IMR-90 (cell line): ENCODE measurements around the gene ADCY5. TPM values are rescaled to one million over a fixed set of nuclear protein-coding genes. Genes with fewer than 3 reads are reported as not detected.

Source experiments
- ATAC-seq: fragments of 200-7000 bp; cut with Tn5 transposase; 2 replicates; pipeline ENCODE4 v1.9.1; 2020; ENCODE audit warnings: low read depth, mild to moderate bottlenecking, moderate library complexity
- BruUV-seq: library from RNA; stranded (reverse); fragments of 400-500 nt; replicated peaks from 2 replicates; lab custom pipeline; 2021; lab: Mats Ljungman, UMichigan
- CTCF ChIA-PET: fragments of 300-600 bp; formaldehyde crosslinking; extraction: SDS; loops from one replicate; lab custom pipeline; 2021; ENCODE audit warnings: antibody characterized with exemption; lab: Yijun Ruan, JAX
- POLR2A ChIA-PET: fragments of 300-600 bp; sonication (Branson Sonifier 250); formaldehyde crosslinking; loops from one replicate; lab custom pipeline; 2022; ENCODE audit warnings: antibody characterized with exemption; ENCODE audit not compliant: unreplicated experiment; lab: Charles Lee
- DNase-seq: peaks from one replicate; pipeline ENCODE4 v3.0.0; 2013
- H2AFZ ChIP-seq: replicated peaks from 2 replicates; pipeline ENCODE3; 2013; ENCODE audit warnings: low read length, mild to moderate bottlenecking; ENCODE audit not compliant: poor library complexity
- H2AK5ac ChIP-seq: 2 replicates; pipeline ENCODE4 v1.6.1; 2013; ENCODE audit warnings: low read depth, low read length, inconsistent platforms
- H2AK9ac ChIP-seq: replicated peaks from 2 replicates; pipeline ENCODE3; 2013; ENCODE audit warnings: mild to moderate bottlenecking, low read depth, low read length, moderate library complexity; ENCODE audit not compliant: poor library complexity
- H2BK120ac ChIP-seq: 2 replicates; pipeline ENCODE4 v1.6.1; 2013; ENCODE audit warnings: low read depth, low read length, inconsistent platforms
- H2BK15ac ChIP-seq: 3 replicates; pipeline ENCODE4 v1.6.1; 2013; ENCODE audit warnings: low read depth, low read length, inconsistent platforms
- H2BK20ac ChIP-seq: 2 replicates; pipeline ENCODE4 v1.6.1; 2013; ENCODE audit warnings: low read depth, mild to moderate bottlenecking, inconsistent platforms, low read length, moderate library complexity
- H2BK5ac ChIP-seq: 2 replicates; pipeline ENCODE4 v1.6.1; 2013; ENCODE audit warnings: mild to moderate bottlenecking, low read depth, low read length, inconsistent platforms; ENCODE audit not compliant: poor library complexity, severe bottlenecking
- H3K14ac ChIP-seq: replicated peaks from 2 replicates; pipeline ENCODE4 v1.6.1; 2013; ENCODE audit warnings: low read depth, low read length, inconsistent platforms
- H3K18ac ChIP-seq: 2 replicates; pipeline ENCODE4 v1.6.1; 2013; ENCODE audit warnings: low read depth, low read length, control low read depth
- H3K23ac ChIP-seq: 2 replicates; pipeline ENCODE4 v1.6.1; 2013; ENCODE audit warnings: low read depth, low read length, inconsistent platforms
- H3K27ac ChIP-seq: 2 replicates; pipeline ENCODE4 v1.5.1; 2013; ENCODE audit warnings: mild to moderate bottlenecking, control low read depth, low read length; ENCODE audit not compliant: insufficient read depth
- H3K27me3 ChIP-seq: 2 replicates; pipeline ENCODE4 v1.6.1; 2013; ENCODE audit warnings: low read length; ENCODE audit not compliant: control insufficient read depth, insufficient read depth
- H3K36me3 ChIP-seq: 2 replicates; pipeline ENCODE4 v1.6.1; 2013; ENCODE audit warnings: low read length, mixed read lengths; ENCODE audit not compliant: control insufficient read depth, insufficient read depth
- H3K4ac ChIP-seq: 2 replicates; pipeline ENCODE4 v1.6.1; 2013; ENCODE audit warnings: low read depth, low read length, inconsistent platforms
- H3K4me1 ChIP-seq: 2 replicates; pipeline ENCODE4 v1.6.1; 2013; ENCODE audit warnings: low read length, mixed read lengths; ENCODE audit not compliant: control insufficient read depth, insufficient read depth
- H3K4me2 ChIP-seq: 2 replicates; pipeline ENCODE4 v1.6.1; 2013; ENCODE audit warnings: low read depth, mild to moderate bottlenecking, control low read depth, low read length, moderate library complexity
- H3K4me3 ChIP-seq: 2 replicates; pipeline ENCODE4 v1.5.1; 2013; ENCODE audit warnings: low read depth, mild to moderate bottlenecking, control low read depth, low read length, moderate library complexity; ENCODE audit not compliant: insufficient read depth
- H3K56ac ChIP-seq: 2 replicates; pipeline ENCODE4 v1.6.1; 2013; ENCODE audit warnings: low read length, inconsistent platforms; ENCODE audit not compliant: insufficient read depth; ENCODE audit errors: extremely low read depth
- H3K79me1 ChIP-seq, 2 experiments: 2 replicates each; pipeline ENCODE4 v1.6.1; 2013; ENCODE audit warnings: low read length in 2 of 2, inconsistent platforms in 1 of 2, low read depth in 1 of 2
- H3K9ac ChIP-seq: 2 replicates; pipeline ENCODE4 v1.6.1; 2013; ENCODE audit warnings: low read depth, low read length, control low read depth
- H3K9me1 ChIP-seq: 2 replicates; pipeline ENCODE4 v1.6.1; 2013; ENCODE audit warnings: low read length, inconsistent platforms; ENCODE audit not compliant: insufficient read depth
- H3K9me3 ChIP-seq: 2 replicates; pipeline ENCODE4 v1.6.1; 2013; ENCODE audit warnings: low read length; ENCODE audit not compliant: control insufficient read depth, insufficient read depth
- H4K20me1 ChIP-seq: 2 replicates; pipeline ENCODE4 v1.6.1; 2013; ENCODE audit warnings: low read length, inconsistent platforms; ENCODE audit not compliant: insufficient read depth
- H4K5ac ChIP-seq: 2 replicates; pipeline ENCODE4 v1.6.1; 2013; ENCODE audit warnings: mild to moderate bottlenecking, low read depth, low read length, control low read depth
- H4K8ac ChIP-seq, 2 experiments: 2 replicates each; pipeline ENCODE4 v1.6.1; 2013; ENCODE audit warnings: low read depth in 2 of 2, low read length in 2 of 2, control low read depth in 1 of 2, inconsistent platforms in 1 of 2
- H4K91ac ChIP-seq: 2 replicates; pipeline ENCODE4 v1.6.1; 2013; ENCODE audit warnings: low read depth, low read length, inconsistent platforms; ENCODE audit not compliant: insufficient read depth
- RCOR1 ChIP-seq: IDR thresholded peaks from 2 replicates; pipeline ENCODE4 v1.6.1; 2012; ENCODE audit warnings: mild to moderate bottlenecking, low read length, improper control_type of control experiment; ENCODE audit not compliant: insufficient replicate concordance
- WGBS, 2 experiments: methylation state at CpG; one replicate each; pipeline versions ENCODE4 v1.1.5 to v1.1.7; 2013; ENCODE audit warnings: missing lambda C conversion rate in 2 of 2; ENCODE audit not compliant: insufficient read length in 1 of 2; ENCODE audit errors: extremely low coverage in 2 of 2; 5-methylcytosine and 5-hydroxymethylcytosine counted together
- dilution Hi-C: fragments of 300-500 bp; cut with HindIII; formaldehyde crosslinking; loops from one replicate; pipeline ENCODE4 v1.14.3; 2018; ENCODE audit warnings: low sequenced_read_pairs; ENCODE audit not compliant: unreplicated experiment
- in situ Hi-C: fragments of 300-500 bp; cut with MboI; formaldehyde crosslinking; loops from 3 replicates; pipeline ENCODE4 v1.14.3; 2019; ENCODE audit warnings: low sequenced_read_pairs, inconsistent platforms, mixed read lengths
- intact Hi-C: fragments of 100-400 bp; cut with micrococcal nuclease; formaldehyde crosslinking; loops from 2 replicates; pipeline ENCODE4 v1.10.0; 2022
- polyA plus RNA-seq, 3 experiments: library from polyadenylated mRNA; depleted of rRNA; stranded (reverse); fragments of >200 nt; gene quantifications; 2 replicates each; pipeline ENCODE4 v1.2.3, GENCODE V29; 2012; ENCODE audit warnings: low replicate concordance in 1 of 3
- total RNA-seq: library from RNA; depleted of rRNA; stranded (reverse); fragments of >200 nt; gene quantifications from 2 replicates; pipeline ENCODE4 v1.2.3, GENCODE V29; 2012

Gene ADCY5
- total and polyA plus RNA-seq, 2 of the 4 experiments (the other 2 are of a cell fraction) = 0.14 to 0.18 TPM

- Histone ChIP-seq H3K27me3 (peaks cover 81% of the 10 kb centered on the region), H3K4me1 (no peaks in the 10 kb centered on the region), H3K27ac (no peak overlapping the region), H3K79me1 (no peaks in the 10 kb centered on the region), H3K9me3 (no peaks in the 10 kb centered on the region), H3K4me2 (no peak overlapping the region), H2AK9ac (no peak overlapping the region), H3K14ac (no peak overlapping the region), H3K36me3 (no peaks in the 10 kb centered on the region), H2AK5ac (no peak overlapping the region), H2BK15ac (no peak overlapping the region), H3K23ac (no peak overlapping the region), H3K4ac (no peak overlapping the region), H2BK5ac (no peak overlapping the region), H4K91ac (no peak overlapping the region), H2AFZ (no peak overlapping the region), H3K18ac (no peak overlapping the region), H3K9ac (no peak overlapping the region), H4K20me1 (no peaks in the 10 kb centered on the region), H3K56ac (no peak overlapping the region), H3K4me3 (no peak overlapping the region), H2BK120ac (no peak overlapping the region), H4K8ac (no peak overlapping the region), H4K5ac (no peak overlapping the region), H3K9me1 (no peaks in the 10 kb centered on the region), H2BK20ac (no peak overlapping the region)
- no peak for TF ChIP-seq RCOR1
- intact Hi-C loops = no loop called here
- ChIA-PET POLR2A (no interaction called here), CTCF (interaction anchor here (1.4 kb wide), 1 partner anchor 10 kb away, joined by 3 read pairs; no protein-coding TSS in a partner anchor)
- no TSS peak for BruUV-seq
- dilution Hi-C loops = no loop called here
- 67% methylated on average over 2 of the region's 8 CpGs; no CpG with 5 or more reads in 1 of the 2 experiments for WGBS, 2 experiments
- ATAC-seq (no peak), DNase-seq (no peak)
- in situ Hi-C loops = no loop called here
These were observed 23.7 kb downstream of the ADCY5 start for GRCh38 chr3:123424999-123425712.
